HG02610 (cell line): ENCODE data around the gene RIN1.
"Not testable (repeated sequence)": the region's sequence is repeated elsewhere in the genome, so short reads cannot be mapped to it uniquely, and the experiment has no call there.

Experiments used
- ATAC-seq: cut with Tn5 transposase; IDR thresholded peaks from one replicate; pipeline ENCODE4 v1.9.1; 2021; ENCODE audit warnings: mild to moderate bottlenecking, moderate library complexity; ENCODE audit not compliant: unreplicated experiment

The RIN1 gene, protein sequence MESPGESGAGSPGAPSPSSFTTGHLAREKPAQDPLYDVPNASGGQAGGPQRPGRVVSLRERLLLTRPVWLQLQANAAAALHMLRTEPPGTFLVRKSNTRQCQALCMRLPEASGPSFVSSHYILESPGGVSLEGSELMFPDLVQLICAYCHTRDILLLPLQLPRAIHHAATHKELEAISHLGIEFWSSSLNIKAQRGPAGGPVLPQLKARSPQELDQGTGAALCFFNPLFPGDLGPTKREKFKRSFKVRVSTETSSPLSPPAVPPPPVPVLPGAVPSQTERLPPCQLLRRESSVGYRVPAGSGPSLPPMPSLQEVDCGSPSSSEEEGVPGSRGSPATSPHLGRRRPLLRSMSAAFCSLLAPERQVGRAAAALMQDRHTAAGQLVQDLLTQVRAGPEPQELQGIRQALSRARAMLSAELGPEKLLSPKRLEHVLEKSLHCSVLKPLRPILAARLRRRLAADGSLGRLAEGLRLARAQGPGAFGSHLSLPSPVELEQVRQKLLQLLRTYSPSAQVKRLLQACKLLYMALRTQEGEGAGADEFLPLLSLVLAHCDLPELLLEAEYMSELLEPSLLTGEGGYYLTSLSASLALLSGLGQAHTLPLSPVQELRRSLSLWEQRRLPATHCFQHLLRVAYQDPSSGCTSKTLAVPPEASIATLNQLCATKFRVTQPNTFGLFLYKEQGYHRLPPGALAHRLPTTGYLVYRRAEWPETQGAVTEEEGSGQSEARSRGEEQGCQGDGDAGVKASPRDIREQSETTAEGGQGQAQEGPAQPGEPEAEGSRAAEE

GRCh38 chr11:66336234-66337102 is at the start of gene RIN1:
Gene RIN1, minus strand, starts transcription at chr11:66336434. Its CDS starts 32 bp downstream, at chr11:66336402.
- ATAC-seq, result peak; percentile 38

- ATAC-seq, result not testable (repeated sequence)
Observed at GRCh38 chr11:66384316-66384715, 48.1 kb upstream of the RIN1 start.

- ATAC-seq, result not testable (repeated sequence)
Observed at GRCh38 chr11:66380264-66380663, 44.0 kb upstream of the RIN1 start.

- ATAC-seq, result not testable (repeated sequence)
Observed at GRCh38 chr11:66373690-66374287, 37.6 kb upstream of the RIN1 start.

- ATAC-seq, result no peak
Observed at GRCh38 chr11:66373265-66373664, 37.0 kb upstream of the RIN1 start.

DNA sequence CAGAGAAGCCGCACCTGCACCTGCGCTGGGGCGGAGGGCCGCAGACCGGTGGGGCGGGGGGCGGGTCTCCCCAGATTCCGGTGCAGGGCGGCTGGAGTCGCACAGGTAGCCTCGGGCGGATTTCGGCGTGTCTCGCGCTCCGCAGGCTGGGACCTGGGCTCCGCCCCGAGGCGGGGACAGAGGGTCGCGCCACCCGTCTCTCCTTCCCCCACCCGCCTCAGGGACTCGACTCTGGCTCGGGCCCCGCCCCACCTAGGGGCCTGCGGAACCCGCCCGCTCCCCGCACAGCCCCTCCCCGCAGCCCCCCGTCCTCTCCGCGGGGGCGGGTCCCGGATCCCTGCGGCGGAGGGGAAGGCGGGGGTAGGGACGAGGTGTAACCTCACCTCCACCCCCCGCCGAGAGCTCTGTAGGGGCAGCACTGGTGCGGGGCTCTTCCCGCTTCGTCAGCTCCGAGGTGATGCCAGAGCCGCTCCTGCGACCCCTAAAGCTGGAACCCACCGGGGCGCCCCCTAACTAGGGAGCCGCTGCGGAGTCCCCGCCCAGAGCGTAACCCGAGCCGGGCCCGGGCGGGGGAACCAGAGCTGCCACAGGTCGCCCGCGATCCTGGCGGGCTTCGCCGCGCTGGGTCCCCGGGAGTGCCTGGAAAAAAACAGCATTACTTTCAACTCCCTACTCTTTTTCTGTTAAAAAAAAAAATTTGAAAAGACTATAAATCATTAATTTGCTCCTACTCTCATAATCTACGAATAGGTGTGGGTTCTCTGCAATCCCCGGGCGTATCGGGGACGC is 35.6 kb upstream of the RIN1 start, which contains the start of gene SLC29A2:
Gene SLC29A2, minus strand, starts transcription at position 134 of the 789 bp plus-strand sequence. CDS start 169 bp downstream, outside the sequence.
- peak; percentile 59 for ATAC-seq

- ATAC-seq, result no peak
Observed at GRCh38 chr11:66369073-66369894, 33.0 kb upstream of the RIN1 start.

GRCh38 chr11:66368484-66368883 is 32.2 kb upstream of the RIN1 start:
- ATAC-seq, result no peak

DNA sequence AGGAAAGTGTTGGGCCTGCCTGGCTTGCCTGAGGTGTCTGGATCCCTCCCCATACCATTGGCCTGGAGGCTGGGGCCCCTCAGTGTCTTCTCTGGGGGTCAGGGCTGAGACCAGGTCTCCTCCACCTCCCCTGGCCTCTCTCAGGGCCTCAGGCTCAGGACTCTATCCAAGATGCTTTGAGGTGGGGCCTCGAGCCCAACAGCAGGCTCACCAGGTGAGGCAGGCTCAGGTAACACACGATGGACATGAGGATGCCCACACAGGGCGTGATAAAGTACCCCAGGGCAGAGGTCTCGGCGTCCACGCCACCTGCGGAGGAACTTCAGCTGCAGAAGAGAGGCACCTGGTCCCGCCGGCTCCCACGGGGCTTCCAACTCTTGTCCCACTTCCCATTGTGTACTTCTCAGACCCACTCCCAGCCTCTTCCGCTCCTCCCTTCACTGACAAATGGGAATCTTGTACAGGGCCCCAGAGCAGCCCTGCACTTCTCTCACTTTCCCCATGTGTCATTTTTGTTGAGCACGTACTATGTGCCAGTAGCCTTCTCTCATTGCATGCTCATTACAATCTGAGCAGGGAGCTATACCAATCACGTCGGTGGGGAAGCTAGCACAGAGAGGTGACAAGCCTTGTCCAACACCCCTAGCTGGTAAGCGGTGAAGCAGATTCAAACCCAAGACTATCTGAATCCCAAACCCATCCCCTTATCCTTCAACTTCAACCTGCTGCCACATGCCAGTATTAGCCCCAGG is 31.5 kb upstream of the RIN1 start:
- no peak for ATAC-seq

DNA sequence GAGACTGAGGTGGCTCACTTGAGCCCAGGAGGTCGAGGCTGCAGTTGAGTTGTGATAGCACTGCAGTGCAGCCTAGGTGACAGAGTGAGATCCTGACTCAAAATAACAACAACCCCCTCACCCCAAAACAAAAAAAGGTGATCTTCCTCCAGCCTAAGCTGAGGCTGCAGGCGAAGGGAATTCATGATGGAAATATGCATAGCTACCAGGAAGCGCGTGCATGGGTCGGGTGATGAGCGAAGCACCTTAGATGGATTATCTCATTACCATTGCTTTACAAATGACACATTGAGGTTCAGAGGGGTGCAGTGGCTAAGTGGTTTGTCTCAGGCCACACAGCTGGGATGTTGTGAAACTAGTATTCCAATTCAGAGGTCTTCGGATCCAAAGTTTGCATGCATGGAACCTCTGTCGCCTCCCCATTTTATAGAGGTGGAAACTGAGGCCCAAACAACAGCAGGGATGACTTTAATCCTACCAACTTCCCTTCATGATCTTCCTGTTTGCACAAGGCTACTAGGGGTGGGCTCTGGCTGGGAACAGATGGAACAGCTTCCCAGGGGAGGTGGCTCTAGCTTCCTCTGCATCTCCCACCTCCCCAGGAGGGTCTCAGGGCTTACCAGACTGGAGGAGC is 30.7 kb upstream of the RIN1 start:
- ATAC-seq, result no peak

- ATAC-seq, result no peak
Observed at GRCh38 chr11:66365711-66366619, 29.7 kb upstream of the RIN1 start.

GRCh38 chr11:66365166-66365565 is 28.9 kb upstream of the RIN1 start:
- ATAC-seq, result no peak

DNA sequence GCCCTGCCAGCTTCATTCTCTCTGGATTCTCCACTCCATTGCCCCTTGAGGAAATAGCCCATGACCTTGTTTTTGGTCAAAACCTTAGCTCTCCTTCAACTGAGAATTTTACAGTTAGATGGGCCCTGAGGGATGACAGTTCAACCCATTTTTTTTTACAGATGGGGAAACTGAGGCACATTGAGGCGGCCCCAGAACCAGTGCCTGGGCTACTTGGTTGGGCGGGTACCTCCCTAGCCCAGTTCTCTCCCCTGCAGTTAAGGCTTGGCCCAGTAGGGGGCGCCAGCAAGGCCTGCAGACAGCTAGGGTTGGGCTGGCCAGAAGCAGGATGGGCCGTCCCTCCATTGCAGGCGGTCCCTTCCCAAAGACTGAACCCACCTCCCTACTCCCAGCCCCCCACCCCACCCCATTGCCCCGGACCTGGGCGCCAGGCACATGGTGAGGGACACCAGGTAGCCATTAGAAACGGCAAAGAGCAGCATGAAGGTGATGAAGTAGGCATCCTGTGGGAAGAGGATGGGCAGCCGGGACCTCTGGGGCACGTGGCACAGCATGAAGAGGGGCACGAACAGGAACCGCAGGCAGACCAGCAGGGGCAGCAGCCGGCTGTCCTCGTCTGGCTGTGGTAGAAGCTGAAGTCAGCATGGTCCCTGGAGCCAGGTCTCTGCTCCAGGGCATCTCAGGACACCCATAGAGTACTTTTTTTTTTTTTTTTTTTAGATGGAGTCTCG is 27.7 kb upstream of the RIN1 start:
- no peak for ATAC-seq

- ATAC-seq, result no peak
Observed at GRCh38 chr11:66363187-66363601, 27.0 kb upstream of the RIN1 start.

GRCh38 chr11:66362481-66363147 is 26.4 kb upstream of the RIN1 start:
- no peak for ATAC-seq
